H1 (cell line): Measurements from ENCODE around the gene TAF3.

Source experiments
- HDAC6 ChIP-seq: IDR thresholded peaks from one replicate; pipeline ENCODE4 v1.7.1; 2012; ENCODE audit warnings: low read depth, mild to moderate bottlenecking, inconsistent platforms, low read length, moderate library complexity
- TAF7 ChIP-seq: optimal IDR thresholded peaks from 2 replicates; pipeline ENCODE3; 2011; ENCODE audit warnings: low read depth, mild to moderate bottlenecking, inconsistent platforms, low read length, moderate library complexity, borderline replicate concordance

GRCh38 chr10:8056378-8056777 is 238.1 kb downstream of the TAF3 start:
- TF ChIP-seq TAF7 (no peak), HDAC6 (no peak)
